Nephron progenitor cell (in vitro differentiated cells): ENCODE results near the gene SERPINA3.

Source experiments
- DNase-seq: peaks from one replicate; pipeline ENCODE4 v3.0.0; 2021
- H3K27ac Mint-ChIP-seq: 2 replicates; pipeline ENCODE4 v1.8.0; 2021; ENCODE audit warnings: mild to moderate bottlenecking, moderate library complexity, mixed read lengths
- H3K27me3 Mint-ChIP-seq: 2 replicates; pipeline ENCODE4 v1.8.0; 2021; ENCODE audit warnings: mild to moderate bottlenecking, low read depth, mixed read lengths; ENCODE audit not compliant: poor library complexity
- H3K36me3 Mint-ChIP-seq: 2 replicates; pipeline ENCODE4 v1.8.0; 2021; ENCODE audit warnings: low read depth, mixed read lengths
- H3K4me1 Mint-ChIP-seq: 2 replicates; pipeline ENCODE4 v1.8.0; 2021; ENCODE audit warnings: mixed read lengths
- H3K4me3 Mint-ChIP-seq: 2 replicates; pipeline ENCODE4 v1.8.0; 2021; ENCODE audit warnings: mild to moderate bottlenecking, moderate library complexity, mixed read lengths
- H3K9me3 Mint-ChIP-seq: 2 replicates; pipeline ENCODE4 v1.8.0; 2021; ENCODE audit warnings: mild to moderate bottlenecking, moderate library complexity, mixed read lengths
- CTCF ChIP-seq: fragments of 200-600 bp; sonication (generic); IDR thresholded peaks from 2 replicates; pipeline ENCODE4 v1.5.0; 2021; ENCODE audit warnings: antibody characterized with exemption

SERPINA3 gene

GRCh38 chr14:94638339-94638738 lies 26.1 kb downstream of the SERPINA3 start:
- DNase-seq = no peak
- peaks cover 10% of the 10 kb centered on the region for H3K4me1 Mint-ChIP-seq
- TF ChIP-seq CTCF = no peak
- no peaks in the 10 kb centered on the region for H3K36me3 Mint-ChIP-seq
- no peak overlapping the region for H3K27ac Mint-ChIP-seq
- no peaks in the 10 kb centered on the region for H3K9me3 Mint-ChIP-seq
- H3K27me3 Mint-ChIP-seq = peaks cover 12% of the 10 kb centered on the region
- no peak overlapping the region for H3K4me3 Mint-ChIP-seq

DNA sequence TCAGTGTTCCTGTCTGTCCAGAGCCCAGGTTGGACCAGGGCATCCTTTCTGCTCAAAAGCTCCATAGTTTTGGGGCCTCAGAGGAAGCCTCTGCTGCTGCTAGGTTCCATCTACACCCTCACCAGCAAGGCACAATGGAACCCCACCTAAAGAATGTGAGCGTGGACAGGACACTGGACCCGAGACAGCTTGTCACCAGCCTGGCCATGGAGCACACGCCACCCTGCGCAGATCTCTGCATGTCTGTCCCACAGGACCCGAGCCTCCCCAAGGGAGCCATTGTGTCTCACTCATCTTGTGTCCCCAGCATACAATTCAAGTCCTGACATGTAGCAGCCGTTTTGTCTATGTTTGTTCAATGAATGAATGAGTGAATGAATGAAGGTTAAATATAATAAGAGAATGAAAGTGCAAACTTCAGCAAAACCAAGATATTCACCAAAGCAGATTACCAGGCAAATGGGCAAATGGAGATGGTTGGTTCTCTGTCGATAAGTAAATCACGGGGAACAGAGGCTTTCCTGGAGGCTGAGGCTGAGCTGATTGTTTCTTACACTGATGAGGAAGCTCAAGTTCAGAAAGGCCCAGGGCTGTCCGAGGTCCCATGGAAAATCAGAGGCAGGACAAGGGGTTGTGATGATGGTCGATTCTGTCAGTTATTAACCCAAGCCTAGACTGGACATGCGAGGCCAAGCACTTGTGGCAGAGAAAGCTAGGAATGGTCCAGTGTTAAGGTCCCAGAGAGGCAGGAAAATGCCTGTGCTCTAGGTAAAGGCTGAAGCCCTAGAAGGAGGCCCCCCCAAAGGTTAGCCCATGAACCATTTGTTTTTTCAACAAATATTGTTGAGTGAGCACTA lies 27.0 kb downstream of the SERPINA3 start:
- Mint-ChIP-seq H3K36me3 (no peaks in the 10 kb centered on the region), H3K9me3 (no peaks in the 10 kb centered on the region), H3K4me1 (peaks cover 10% of the 10 kb centered on the region), H3K4me3 (no peak overlapping the region), H3K27me3 (peaks cover 8% of the 10 kb centered on the region), H3K27ac (no peak overlapping the region)
- no peak for TF ChIP-seq CTCF
- DNase-seq = no peak

DNA sequence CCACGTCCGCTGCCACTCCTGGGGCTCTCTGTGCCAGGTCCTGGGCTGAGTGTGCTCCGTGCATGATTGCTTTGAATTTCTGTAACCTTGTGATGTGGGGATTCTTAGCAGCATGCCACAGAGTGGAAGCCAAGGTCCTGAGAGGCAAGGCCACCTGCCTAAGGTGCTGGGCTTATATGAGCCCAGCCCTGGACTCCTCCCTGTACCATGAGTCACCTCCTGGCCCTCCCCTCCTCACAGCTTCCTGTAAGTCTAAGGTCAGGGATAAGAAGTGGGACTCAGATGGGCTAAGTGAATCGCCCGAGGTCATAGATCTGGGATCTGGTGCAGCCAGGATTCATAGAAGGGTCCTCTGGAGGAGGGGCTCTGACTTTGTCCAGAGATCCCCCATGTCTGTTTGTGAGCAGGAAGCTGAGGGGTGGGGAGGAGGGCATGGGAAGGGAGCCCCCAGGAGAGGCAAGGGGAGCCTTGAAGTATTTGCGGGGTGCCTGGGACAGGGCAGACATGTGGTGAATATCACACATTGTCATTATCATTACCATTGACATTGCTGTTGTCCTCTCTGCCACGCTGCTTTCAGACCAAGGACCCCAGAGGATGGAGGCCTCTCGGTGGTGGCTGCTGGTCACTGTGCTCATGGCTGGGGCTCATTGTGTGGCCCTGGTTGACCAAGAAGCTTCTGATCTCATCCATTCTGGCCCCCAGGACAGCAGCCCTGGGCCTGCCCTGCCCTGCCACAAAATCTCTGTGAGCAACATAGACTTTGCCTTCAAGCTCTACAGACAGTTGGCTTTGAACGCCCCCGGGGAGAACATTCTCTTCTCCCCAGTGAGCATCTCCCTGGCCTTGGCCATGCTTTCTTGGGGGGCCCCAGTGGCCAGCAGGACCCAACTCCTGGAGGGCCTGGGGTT lies 28.8 kb downstream of the SERPINA3 start:
- Mint-ChIP-seq H3K9me3 (no peaks in the 10 kb centered on the region), H3K4me3 (no peak overlapping the region), H3K27ac (no peak overlapping the region), H3K4me1 (peaks cover 10% of the 10 kb centered on the region), H3K36me3 (no peaks in the 10 kb centered on the region), H3K27me3 (peaks cover 7% of the 10 kb centered on the region)
- no peak for TF ChIP-seq CTCF
- DNase-seq = no peak

- Mint-ChIP-seq H3K27me3 (peaks cover 7% of the 10 kb centered on the region), H3K36me3 (no peaks in the 10 kb centered on the region), H3K27ac (no peak overlapping the region), H3K9me3 (no peaks in the 10 kb centered on the region), H3K4me1 (peaks cover 10% of the 10 kb centered on the region), H3K4me3 (no peak overlapping the region)
- no peak for DNase-seq
- no peak for TF ChIP-seq CTCF
These were observed 29.4 kb downstream of the SERPINA3 start for GRCh38 chr14:94641632-94641955.

DNA sequence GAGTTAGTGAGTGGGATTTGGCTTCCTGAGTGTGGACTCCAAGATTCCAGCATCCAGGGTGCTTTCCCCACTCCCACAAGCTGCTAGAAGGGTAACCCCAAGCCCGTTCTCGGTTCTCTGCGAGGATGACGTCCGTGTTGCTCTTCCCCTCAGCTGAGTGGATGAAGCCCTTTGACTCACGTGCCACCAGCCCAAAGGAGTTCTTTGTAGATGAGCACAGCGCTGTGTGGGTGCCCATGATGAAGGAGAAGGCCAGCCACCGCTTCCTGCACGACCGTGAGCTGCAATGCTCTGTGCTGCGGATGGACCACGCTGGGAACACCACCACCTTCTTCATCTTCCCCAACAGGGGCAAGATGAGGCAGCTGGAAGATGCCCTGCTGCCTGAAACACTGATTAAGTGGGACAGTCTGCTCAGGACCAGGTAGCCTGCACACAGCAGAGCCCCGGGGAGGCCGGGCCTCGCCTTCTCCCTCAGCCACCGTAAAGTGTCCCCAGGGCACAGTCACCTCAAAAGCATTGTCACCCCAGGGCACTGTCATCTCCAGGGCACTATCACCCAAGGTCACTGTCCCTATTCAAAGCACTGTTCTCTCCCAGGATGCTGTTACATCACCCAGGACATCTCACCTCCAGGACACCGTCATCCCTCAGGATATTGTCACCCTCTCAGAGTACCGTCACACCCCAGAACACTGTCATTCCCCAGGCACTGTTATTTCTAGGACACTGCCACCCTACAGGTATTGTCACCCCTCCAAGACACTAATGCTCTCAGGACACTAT lies 31.3 kb downstream of the SERPINA3 start:
- DNase-seq = no peak
- Mint-ChIP-seq H3K36me3 (no peaks in the 10 kb centered on the region), H3K27me3 (peaks cover 7% of the 10 kb centered on the region), H3K4me3 (no peak overlapping the region), H3K4me1 (peaks cover 3% of the 10 kb centered on the region), H3K27ac (no peak overlapping the region), H3K9me3 (peaks cover 11% of the 10 kb centered on the region)
- TF ChIP-seq CTCF = no peak
